ENCODE measurements around the gene SMIM7.
"Not testable (repeated sequence)": the region's sequence is repeated elsewhere in the genome, so short reads cannot be mapped to it uniquely, and the experiment has no call there.

The SMIM7 gene

GRCh38 chr19:16670291-16670690 is 10.3 kb upstream of the SMIM7 start:
- TF ChIP-seq CTCF (conservative IDR thresholded peaks at IDR 0.05; ENCODE audit: low read depth, low read length) = no peak
- DNase-seq (ENCODE audit: low read depth) = no peak
- no peak overlapping the region for H3K4me3 ChIP-seq (ENCODE audit: low read depth, low read length)

- not testable (repeated sequence) for H3K4me3 ChIP-seq (ENCODE audit: low read depth, low read length); DNase-seq (ENCODE audit: low read depth)
Observed at GRCh38 chr19:16668702-16669101, 8.8 kb upstream of the SMIM7 start.

GRCh38 chr19:16668176-16668575 is 8.2 kb upstream of the SMIM7 start:
- H3K4me3 ChIP-seq (ENCODE audit: low read depth, low read length) = no peak overlapping the region
- TF ChIP-seq CTCF (conservative IDR thresholded peaks at IDR 0.05; ENCODE audit: low read depth, low read length) = no peak
- no peak for DNase-seq (ENCODE audit: low read depth)

- peak overlapping the region; percentile 97 for H3K4me3 ChIP-seq (ENCODE audit: low read depth, low read length)
- no peak for TF ChIP-seq CTCF (conservative IDR thresholded peaks at IDR 0.05; ENCODE audit: low read depth, low read length)
- no peak for DNase-seq (ENCODE audit: low read depth)
Observed at GRCh38 chr19:16661480-16662034, 1.6 kb upstream of the SMIM7 start.

GRCh38 chr19:16660763-16661479 is 977 bp upstream of the SMIM7 start, which contains the start of gene TMEM38A:
Gene TMEM38A (plus strand): TSS chr19:16661139. CDS start chr19:16661218, 79 bp downstream.
- no peak for DNase-seq (ENCODE audit: low read depth)
- no peak for TF ChIP-seq CTCF (conservative IDR thresholded peaks at IDR 0.05; ENCODE audit: low read depth, low read length)
- peak within 1 kb of the TSS; percentile 97 for H3K4me3 ChIP-seq (ENCODE audit: low read depth, low read length)

GRCh38 chr19:16659464-16659831 is 496 bp downstream of the SMIM7 start:
- no peak for DNase-seq (ENCODE audit: low read depth)
- peak overlapping the region; percentile 97 for H3K4me3 ChIP-seq (ENCODE audit: low read depth, low read length)
- TF ChIP-seq CTCF (conservative IDR thresholded peaks at IDR 0.05; ENCODE audit: low read depth, low read length) = no peak

- DNase-seq (ENCODE audit: low read depth) = no peak
- no peak for TF ChIP-seq CTCF (conservative IDR thresholded peaks at IDR 0.05; ENCODE audit: low read depth, low read length)
- H3K4me3 ChIP-seq (ENCODE audit: low read depth, low read length) = no peak overlapping the region
Observed at GRCh38 chr19:16657384-16657783, 2.6 kb downstream of the SMIM7 start.

Measured in choroid plexus epithelial cell (primary cell).